DMS53 (cell line): ENCODE results near the gene ACADS.

Experiments
- DNase-seq: peaks from one replicate; lab custom pipeline; 2025; lab: John Stamatoyannopoulos, UW

ACADS gene

DNA sequence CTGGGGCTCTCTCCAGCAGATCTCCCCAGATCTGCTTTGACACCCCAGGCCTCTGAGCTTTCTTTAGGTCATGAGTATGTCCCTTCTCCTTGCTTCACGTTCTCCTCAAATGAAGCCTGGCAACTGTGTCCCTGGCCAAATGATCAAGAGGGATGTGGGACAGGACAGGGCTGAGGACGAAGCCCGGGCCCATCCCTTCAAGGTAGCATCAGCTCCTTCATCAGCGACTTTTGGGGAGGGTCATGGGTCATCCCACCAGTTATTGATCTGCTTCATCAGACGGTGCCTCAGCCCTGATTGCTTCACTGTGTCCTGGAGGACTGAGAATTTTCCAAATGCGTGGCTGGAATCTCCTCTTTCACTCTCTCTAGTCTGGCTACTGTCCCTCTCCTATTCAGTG, 32.3 kb downstream of the ACADS start:
- no peak for DNase-seq

DNA sequence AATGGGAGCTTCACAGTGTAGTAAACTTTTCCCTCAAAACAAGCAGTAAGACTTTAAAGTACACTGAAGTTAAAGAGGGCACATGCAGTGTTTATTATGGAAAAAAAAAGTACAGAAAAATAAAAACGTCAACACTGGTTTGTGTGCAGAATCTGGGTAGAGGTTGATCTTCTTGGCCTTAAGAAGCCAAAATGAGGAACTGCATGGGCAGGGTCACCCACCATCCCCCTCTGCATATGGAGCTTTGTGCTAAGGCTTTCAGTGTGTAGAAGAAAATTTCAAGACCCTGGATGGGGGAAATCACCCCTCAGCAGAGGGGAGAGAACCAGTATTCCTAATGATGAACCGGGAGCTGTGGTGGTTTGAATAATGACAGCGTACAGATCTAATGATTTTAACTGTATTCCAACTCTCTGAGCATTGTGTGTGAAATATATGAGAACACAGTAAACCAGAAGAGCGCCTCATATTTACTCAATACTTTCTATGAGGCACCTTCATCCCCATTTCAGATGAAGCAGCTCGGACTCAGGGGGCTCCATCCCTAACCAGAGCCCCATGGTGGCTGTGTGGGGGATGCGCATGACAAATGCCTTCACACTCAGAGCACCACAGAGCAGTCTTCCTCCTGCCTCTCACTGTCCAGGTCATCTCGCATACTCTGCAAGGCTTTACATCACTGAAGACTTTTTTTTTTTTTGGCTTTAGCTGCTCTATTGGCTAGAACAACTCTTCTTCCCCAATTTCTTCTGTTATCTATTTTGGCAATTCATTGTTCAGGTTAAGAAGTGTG, 33.4 kb downstream of the ACADS start:
- DNase-seq: no peak

DNA sequence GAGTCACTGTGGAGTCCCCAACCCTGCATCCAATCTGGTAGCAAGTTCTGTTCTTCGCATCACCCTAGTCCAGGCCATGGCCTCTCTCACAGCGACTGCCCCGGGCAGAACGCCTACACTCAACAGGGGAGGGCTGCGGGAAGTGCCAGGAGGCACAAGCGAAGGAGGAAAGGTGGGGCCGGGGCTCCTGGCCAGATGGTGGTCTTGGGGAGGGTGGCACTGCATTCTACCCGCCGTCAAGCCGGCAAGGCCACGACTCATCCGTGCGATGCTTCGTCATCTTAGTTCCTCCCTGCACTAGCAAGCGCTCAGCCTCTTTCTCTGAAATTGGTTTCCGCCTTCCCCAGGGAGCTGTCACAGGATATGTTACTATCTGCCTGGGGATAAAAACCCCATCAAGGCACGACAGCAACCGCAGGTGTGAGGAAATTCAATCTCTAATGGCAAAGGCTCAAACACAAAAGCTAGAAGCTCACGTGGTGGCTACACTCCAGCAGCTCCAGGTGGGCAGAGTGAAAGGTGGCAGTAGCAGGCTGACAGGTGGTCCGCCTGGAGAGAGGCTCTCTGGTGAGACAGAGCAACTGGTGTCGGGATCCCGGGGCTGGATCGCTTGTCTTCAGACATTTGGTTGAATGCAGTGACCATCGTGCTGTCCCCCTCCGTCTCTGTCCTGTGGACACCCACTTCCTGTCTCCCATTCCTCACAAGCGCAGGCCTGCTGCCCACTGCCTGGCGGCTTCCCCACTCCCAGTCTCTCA, 34.1 kb downstream of the ACADS start:
- no peak for DNase-seq

DNA sequence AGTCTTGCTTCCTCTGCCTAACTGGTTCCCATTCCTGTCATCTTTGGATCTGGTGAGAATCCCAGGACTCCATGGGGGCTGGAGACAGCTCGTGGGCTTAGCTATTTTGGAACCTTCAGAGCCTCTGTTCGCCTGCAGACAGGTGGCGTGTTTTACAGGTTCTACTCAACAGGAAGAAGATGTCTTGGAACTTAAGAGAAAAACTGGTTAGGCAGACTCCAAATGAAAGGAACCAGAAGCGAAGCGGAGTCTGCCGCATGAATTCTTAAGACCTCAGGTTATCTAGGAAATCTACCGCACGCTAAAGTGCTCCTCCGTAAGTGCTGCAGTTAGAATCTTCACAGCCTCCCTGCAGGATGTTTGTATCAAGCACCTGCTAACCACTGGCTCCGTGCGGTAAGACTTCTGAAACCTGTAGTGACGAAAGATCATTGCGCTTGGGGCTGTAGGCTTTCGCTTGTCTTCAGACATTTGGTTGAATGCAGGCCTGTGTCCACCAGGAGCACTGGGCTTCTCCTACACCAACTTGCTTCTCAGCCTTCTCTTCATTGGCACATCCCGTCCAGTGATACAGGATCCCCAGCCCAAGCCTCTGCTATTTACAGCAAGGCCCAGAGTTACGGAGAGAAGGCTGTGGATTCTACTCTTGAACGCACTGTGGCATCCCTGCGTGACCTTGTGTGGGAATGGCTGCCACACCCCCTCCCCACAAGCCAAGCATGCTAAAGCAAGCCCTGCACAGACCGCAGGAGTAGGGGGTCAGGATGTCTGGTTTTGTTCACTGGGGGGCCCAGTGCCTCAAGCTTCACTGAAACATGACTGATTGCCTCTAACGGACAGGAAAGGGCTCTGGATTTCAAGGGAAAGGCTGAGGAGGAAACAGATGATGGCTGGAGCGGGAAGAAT, 35.0 kb downstream of the ACADS start:
- DNase-seq: no peak

DNA sequence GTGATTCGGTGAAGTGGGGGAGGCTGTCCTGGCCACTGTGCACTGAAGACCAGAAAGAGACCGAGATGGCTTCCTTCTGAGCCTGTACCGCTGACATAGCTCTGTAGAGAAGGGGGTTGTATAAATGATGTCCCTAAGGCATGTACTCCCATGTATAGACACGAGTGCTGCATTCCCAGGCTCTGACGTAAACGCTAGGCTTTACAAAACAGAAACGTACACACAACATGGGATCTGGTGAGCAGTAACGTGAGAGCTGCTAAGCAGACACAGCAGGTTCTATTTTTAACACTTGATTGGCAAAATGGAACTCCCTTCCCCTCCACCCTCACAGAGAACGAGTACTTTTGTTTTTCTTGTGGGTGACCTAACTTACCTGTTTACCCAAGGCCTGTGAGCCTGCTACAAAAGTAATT, 35.9 kb downstream of the ACADS start:
- DNase-seq: no peak

DNA sequence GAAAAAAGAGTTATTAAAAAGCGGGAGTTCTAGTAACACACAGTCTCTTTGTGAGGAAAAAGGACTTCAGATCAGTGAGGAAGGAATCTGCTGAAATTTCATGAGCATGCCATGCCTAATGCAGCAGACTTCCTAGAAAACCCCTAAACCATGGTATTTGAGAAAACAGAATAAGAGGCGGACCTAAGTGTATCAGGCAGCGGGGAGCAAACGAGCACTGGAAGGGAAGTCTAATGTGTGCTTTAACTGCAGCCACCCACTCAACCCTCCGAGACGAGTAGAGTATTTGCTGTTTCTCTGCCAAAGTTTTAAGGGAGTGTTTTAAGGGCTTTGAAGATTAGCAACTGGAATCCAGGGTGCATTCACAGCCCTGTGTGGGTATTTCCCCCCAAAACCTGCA, 36.5 kb downstream of the ACADS start:
- no peak for DNase-seq

DNA sequence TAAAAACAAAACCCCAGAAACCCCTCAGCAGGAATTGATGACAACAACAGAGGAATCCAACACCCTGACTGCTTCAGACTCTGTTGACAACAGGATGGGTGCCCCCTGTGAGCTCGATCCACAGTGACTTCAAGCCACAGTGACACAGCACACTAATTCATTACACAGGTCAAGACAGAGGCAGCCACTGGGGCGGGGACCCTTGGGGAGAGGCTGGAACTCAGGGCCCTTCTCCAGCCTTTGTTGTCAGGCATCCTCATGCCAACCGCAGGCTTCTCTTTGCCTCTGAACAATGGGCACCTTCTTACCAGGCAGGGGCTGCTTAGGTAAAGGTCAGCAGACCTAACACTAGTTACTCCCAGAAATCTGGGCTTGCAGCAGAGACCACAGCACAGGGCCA, 37.6 kb downstream of the ACADS start:
- DNase-seq: no peak

DNA sequence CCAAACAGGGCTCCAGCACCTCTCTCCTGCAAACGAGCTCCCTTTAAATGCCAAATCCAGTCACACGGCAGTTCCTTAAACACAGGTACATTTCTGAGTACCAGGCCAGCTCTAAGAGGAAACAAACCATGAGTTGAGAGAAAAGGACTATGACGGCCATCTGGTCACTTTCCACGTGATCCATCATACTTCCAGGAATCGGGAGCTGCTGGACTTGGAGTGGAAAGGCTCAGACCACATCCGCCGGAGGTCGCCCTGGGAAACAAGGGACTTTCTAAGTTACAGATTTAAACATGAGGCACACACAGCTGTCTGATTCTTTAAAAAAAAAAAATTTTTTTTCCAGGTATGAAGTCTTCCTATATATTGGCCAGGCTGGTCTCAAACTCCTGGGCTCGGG, 39.2 kb downstream of the ACADS start:
- DNase-seq: no peak

DNA sequence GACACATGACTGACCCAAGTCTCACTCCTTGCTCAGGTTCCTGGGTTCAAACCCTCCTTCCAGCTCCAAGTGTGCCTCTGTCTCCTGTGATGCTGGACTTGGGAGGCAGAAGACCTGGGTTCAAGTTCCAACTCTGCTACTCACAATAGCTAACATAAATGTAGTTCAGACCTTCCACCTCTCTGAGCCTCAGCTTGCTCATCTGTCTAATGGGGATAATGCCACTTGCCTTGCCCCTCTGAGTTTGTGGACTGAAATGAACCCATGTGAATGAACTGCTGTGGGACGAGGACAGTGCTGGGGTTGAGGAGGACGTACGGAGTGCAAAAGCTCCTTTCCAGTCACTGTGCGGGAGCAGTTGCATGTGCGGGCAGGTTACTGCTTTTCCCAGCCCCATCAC, 40.9 kb downstream of the ACADS start:
- no peak for DNase-seq

DNA sequence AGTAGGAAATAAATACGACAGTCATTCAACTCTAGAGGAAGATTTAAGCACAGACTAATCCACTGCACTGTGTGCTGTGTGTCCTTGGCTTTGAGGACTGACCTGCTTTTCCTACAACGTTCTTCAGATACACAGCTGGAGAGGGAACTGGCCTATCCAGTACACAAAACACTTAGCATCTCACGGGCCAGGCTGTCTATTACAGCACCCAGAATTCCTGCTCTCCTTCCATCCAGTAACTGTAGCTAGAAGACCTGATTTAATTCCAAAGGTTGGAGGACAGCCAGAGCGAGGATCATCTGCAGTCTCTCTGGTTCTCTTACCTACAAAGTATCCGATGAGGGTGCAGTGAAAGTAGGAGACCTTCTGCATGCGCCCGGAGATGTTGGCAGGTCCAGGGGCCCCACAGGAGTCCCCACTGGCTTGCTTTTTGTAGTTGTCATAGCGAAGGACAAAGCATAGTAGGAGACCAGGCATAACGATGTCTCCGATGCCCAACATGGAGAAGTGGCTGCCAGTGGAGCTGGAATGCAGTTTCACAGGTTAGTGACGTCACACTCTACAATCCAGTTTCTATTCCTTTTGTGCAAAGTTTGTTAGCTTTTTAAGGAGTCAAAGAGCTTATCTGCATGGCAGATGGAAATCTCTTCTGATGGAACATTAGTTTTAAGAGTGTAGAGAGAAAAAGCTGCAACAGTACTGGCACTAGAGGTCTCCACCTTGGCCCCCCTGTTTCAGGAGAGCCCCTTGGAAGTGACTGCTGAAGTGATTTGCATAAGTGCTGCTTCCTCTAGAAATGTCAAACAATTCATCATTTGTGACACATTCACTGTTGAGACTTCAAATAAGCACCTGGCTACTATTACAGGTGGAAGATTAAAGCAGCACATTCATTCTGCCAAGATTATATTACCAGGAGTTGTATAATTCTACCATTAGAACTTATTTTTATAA, 41.7 kb downstream of the ACADS start:
- peak; percentile 22 for DNase-seq

DNA sequence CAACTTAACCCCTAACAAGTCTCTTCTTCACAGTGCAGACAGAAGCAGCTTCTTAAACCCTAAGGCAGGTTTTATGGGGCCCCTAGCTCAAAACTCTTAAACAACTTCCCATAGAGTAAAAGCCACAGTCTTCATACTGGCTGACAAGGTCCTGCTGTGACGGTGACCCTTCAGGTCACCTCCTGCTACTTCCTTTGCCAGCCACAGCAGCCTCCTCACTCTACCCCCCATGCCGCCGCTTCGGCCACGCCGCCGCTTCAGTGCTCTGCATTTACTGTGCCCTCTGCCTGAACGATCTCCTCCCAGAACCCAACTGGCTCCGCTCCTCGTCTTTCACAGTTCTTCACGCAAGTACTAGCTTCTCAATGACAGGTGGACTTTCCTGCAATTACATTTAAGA, 45.5 kb downstream of the ACADS start:
- DNase-seq: no peak

DNA sequence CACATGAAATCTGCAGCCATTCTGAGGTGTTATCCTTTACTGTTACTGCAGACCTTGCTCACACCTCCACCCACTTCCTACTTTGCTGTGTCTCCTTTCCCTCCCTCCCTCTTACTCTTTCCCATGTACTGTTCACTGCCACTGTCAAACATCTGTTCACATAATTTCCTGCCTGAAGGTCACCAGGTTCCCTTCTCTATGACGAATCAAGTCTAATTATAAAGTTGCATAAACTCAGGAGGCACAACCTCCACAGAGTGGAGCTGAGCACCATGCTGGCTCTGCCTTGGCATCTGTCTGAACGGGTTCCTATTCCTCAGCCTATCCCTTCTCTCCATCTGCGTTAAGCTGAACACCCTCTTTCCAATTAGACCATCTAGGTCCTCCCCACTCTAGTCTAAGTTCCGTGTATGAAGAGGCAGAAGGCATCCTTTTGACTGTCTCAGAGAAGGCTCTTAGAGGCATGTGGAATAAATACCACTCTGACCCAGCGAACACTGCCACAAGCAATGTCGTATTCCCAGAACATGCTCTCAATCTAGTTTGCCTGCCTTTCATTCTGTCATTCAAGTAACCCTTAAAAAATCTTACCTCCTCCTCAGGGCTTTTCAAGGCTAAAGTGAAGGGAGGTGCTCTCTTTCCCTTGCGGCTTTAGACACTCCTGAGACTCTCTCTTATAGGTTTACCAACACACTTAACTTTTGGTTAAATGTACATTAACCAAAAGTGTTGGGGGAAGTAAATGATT, 48.7 kb downstream of the ACADS start:
- peak; percentile 64 for DNase-seq

DNA sequence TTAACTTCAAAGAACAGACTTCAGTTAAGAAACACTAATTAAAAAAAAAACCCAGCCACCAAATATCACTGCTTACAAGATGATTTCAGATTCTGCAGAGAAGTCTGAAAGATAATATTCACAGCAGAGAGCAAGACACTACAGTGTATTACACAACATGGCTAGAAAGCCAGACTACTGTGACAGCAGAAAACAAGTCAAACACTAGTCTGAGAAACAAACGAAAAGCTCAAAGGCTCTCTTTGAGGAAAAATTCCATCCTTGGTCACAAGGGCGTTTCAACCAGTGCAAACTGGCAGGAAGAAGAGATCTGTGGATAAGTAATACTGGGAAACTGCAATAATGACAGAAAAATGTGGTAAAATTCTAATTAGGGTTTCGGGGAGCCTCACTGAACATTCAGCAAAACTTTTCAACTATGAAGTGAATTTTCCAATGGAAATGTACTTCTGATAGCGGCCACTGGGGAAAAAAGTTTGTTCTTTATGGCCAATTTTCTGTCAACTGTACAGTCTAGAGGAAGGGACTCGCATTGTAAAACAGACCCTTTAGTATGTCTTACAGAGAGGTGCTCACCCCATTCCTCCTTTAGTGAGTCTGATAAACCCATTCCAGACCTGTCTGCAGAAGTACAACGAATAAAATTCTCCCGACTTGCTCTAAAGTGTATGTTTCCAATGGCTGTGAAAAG, 50.4 kb downstream of the ACADS start:
- DNase-seq: no peak

DNA sequence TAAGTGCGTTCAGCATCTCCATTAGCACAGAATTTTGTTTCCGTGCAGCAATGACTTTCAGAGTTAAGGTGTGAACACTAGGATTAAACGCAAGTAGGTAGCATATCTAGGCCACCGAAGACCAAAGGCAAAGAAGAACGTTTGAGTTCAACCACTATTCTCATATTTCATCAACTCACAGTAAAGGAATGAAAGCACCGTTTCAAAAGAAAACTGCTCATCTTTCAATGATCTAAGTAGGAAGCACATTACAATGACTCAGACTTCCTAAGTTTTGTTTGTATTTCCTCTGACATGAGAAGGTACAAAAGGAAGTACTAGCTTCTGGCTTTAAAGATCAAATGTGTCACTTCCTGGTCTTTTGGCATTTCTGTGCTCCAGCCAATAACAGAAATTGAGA, 57.6 kb downstream of the ACADS start:
- peak; percentile 24 for DNase-seq

DNA sequence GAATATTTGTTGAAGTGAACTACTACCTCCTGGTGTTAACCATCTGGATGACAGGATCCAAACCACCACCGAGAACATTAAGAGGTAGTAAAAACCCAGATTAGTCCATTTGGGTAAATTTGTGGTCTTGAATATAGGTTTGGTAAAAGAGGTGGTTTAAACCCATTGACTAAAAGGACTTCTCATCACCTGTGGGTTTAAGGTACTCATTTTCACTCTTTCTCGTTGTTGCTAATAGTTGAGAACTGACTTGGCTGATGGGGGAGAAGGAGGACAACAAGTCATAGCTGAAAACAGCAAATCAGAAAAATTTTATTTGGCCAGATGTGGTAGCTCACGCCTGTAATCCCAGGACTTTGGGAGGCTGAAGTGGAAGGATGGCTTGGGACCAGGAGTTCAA, 59.2 kb downstream of the ACADS start:
- no peak for DNase-seq

DNA sequence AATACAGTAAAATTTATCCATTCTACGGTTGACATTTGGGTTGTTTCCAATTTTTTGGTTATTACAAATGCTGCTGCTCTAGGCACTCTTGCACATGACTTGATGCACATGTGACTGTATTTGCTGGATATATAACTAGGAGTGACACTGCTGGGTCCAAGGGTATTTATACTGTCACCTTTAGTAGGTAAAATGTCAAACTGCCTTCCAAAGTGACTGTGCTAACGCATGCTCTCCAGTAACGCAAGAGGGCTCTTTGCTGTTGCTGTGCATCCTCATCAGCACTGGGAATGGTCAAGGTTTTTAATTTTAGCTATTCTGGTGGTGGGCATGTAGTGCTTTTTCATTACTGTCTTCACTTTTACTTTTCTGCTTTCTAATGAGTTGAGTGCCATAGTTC, 62.3 kb downstream of the ACADS start:
- no peak for DNase-seq
